ENCODE measurements around the gene SEC14L1.

The SEC14L1 gene

GRCh38 chr17:77163511-77164280 lies 22.9 kb downstream of the SEC14L1 start:
- no peak for TF ChIP-seq CTCF (IDR thresholded peaks at IDR 0.05; ENCODE audit: low read length, missing control alignments)
- DNase-seq (ENCODE audit: low read depth) = no peak
- no peak overlapping the region for H3K4me3 ChIP-seq (replicated peaks; ENCODE audit: low read depth, low read length)

- TF ChIP-seq CTCF (IDR thresholded peaks at IDR 0.05; ENCODE audit: low read length, missing control alignments) = no peak
- no peak for DNase-seq (ENCODE audit: low read depth)
- no peak overlapping the region for H3K4me3 ChIP-seq (replicated peaks; ENCODE audit: low read depth, low read length)
These were observed 23.8 kb downstream of the SEC14L1 start for GRCh38 chr17:77164483-77165091.

DNA sequence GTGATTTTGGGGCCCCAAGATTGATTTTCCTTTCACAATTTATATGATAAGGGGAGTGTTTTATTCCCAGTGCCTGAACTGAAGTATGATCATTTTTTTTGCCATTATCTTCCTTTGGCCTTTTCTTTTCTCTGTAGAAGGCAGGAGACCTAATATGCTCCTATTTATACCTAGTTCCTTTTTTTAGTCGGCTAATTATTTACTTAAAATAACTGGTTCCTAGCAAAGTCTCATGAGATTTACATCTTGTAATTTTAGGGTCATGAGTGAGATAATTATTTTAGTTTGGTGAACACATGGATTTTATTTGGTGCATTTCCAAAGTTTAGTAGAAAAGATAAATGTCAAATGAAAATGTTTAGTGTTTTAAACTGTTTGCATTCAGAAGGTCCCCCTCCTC lies 24.8 kb downstream of the SEC14L1 start:
- no peak for DNase-seq (ENCODE audit: low read depth)
- no peak for TF ChIP-seq CTCF (IDR thresholded peaks at IDR 0.05; ENCODE audit: low read length, missing control alignments)
- H3K4me3 ChIP-seq (replicated peaks; ENCODE audit: low read depth, low read length) = no peak overlapping the region

DNA sequence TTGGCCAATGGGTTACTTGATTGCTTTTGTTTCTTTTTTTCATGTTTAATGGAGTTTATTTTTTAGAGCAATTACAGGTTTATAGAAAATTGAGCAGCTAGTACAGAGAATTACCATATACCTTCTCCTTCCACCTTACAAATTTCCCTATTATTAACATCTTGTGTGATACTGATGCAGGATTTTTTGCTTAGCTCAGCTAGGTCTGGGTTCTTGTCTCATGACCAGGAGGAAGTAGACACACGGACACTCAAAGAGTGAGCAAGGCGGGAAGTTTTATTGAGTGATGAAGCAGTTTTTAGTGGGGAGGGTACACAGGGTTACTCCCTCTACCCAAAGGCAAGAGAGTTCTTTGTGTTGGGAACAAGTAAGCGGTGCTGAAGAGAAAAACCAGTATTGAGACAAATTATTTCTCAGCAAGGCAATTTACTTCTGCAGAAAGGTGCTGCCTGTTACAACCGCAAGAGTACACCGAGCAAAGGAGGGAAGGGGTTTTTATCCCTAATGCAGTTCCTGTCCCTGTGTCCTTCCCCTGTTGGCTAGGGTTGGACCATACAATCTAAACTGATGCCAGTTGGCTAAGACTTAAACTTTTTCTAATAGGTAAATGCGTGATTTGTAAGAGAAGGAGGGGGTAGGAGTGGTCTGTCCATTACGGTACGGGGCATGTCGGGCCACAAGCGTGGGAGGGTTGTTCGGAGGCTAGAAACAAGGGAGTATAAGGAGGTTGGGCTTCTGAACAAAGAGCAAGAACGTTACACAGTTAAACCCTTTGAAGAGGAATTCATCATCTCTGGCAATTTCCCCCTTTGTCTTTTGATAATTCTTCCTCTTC lies 26.9 kb downstream of the SEC14L1 start:
- no peak for DNase-seq (ENCODE audit: low read depth)
- TF ChIP-seq CTCF (IDR thresholded peaks at IDR 0.05; ENCODE audit: low read length, missing control alignments) = no peak
- H3K4me3 ChIP-seq (replicated peaks; ENCODE audit: low read depth, low read length) = no peak overlapping the region

GRCh38 chr17:77173104-77173503 lies 32.3 kb downstream of the SEC14L1 start:
- no peak for TF ChIP-seq CTCF (IDR thresholded peaks at IDR 0.05; ENCODE audit: low read length, missing control alignments)
- H3K4me3 ChIP-seq (replicated peaks; ENCODE audit: low read depth, low read length) = no peak overlapping the region
- DNase-seq (ENCODE audit: low read depth) = no peak

- TF ChIP-seq CTCF (IDR thresholded peaks at IDR 0.05; ENCODE audit: low read length, missing control alignments) = no peak
- DNase-seq (ENCODE audit: low read depth) = peak; percentile 68
- H3K4me3 ChIP-seq (replicated peaks; ENCODE audit: low read depth, low read length) = no peak overlapping the region
These were observed 34.3 kb downstream of the SEC14L1 start for GRCh38 chr17:77174928-77175661.

Data from fibroblast of pulmonary artery (primary cell).